Mammary epithelial cell (primary cell): Measurements from ENCODE around the gene NPFFR1.

Experiments
- EZH2 ChIP-seq: IDR thresholded peaks from 2 replicates; pipeline ENCODE4 v1.6.1; 2012; ENCODE audit warnings: low read length, inconsistent platforms, borderline replicate concordance
- TF ChIP-seq, protein P1 (sequence below), 2 donors: IDR thresholded peaks in 1 of 2; conservative IDR thresholded peaks in 1 of 2; 2 replicates each; pipeline ENCODE4 v1.5.1; 2011 to 2012; ENCODE audit warnings: inconsistent platforms in 2 of 2, low read length in 2 of 2, mild to moderate bottlenecking in 2 of 2, control low read depth in 1 of 2, low read depth in 1 of 2; ENCODE audit not compliant: insufficient read depth in 1 of 2; ENCODE audit errors: extremely low read depth in 1 of 2

DNA sequence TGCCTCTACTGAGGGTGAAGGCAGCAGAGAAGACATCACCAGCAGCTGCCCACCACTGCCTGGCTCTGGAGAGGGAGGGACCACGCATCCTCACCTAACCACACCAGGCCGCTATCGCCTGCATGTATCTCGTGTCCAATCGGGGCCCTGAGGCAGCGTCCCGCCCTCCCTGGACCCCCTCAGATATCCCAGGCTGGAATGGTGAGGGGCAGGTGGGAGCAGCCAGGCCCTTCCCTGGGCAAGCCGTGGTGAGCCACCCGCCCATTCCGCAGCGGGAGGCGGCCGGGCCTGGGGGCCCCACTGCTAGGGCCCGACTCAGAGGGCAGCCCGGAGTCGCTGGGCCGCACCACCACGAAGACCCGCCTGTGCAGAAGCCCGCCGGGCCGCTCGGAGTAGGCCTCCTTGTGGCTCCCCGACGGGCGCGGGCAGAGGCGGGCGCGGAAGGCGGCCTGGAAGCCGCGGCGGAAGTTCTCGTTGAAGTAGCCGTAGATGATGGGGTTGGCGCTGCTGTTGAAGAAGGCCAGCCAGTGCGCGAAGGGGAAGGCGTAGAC lies 29.0 kb downstream of the NPFFR1 start:
- TF ChIP-seq EZH2, result no peak
- TF ChIP-seq, protein P1, sequence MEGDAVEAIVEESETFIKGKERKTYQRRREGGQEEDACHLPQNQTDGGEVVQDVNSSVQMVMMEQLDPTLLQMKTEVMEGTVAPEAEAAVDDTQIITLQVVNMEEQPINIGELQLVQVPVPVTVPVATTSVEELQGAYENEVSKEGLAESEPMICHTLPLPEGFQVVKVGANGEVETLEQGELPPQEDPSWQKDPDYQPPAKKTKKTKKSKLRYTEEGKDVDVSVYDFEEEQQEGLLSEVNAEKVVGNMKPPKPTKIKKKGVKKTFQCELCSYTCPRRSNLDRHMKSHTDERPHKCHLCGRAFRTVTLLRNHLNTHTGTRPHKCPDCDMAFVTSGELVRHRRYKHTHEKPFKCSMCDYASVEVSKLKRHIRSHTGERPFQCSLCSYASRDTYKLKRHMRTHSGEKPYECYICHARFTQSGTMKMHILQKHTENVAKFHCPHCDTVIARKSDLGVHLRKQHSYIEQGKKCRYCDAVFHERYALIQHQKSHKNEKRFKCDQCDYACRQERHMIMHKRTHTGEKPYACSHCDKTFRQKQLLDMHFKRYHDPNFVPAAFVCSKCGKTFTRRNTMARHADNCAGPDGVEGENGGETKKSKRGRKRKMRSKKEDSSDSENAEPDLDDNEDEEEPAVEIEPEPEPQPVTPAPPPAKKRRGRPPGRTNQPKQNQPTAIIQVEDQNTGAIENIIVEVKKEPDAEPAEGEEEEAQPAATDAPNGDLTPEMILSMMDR (conservative IDR thresholded peaks at IDR 0.05 in 1 of 2, IDR thresholded peaks at IDR 0.05 in 1 of 2; ENCODE audit: extremely low read depth in 1 of 2, insufficient read depth in 1 of 2, low read depth in 1 of 2, low read length in 2 of 2), result no peak
